ENCODE measurements around the gene NUDT16L1.

DNA sequence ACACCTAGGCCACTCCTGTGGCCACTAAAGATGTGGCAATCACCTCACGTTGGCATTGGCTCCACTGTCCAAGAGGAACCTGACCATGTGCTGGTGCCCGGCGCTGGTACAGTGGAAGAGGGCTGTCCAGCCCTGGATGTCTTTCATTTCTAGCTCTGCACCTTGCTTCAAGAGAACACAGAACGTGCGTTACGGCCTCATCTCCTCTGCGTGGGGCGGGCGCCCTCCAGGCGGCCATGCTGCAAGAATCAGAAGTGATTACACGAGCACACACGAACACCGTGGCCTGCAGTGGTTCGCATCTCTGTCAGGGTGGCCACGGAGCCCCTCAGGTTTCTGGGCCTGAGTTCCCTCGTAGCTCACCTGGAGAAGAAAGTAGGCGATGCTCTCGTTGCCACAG lies 33.3 kb downstream of the NUDT16L1 start:
- TF ChIP-seq, protein P1, sequence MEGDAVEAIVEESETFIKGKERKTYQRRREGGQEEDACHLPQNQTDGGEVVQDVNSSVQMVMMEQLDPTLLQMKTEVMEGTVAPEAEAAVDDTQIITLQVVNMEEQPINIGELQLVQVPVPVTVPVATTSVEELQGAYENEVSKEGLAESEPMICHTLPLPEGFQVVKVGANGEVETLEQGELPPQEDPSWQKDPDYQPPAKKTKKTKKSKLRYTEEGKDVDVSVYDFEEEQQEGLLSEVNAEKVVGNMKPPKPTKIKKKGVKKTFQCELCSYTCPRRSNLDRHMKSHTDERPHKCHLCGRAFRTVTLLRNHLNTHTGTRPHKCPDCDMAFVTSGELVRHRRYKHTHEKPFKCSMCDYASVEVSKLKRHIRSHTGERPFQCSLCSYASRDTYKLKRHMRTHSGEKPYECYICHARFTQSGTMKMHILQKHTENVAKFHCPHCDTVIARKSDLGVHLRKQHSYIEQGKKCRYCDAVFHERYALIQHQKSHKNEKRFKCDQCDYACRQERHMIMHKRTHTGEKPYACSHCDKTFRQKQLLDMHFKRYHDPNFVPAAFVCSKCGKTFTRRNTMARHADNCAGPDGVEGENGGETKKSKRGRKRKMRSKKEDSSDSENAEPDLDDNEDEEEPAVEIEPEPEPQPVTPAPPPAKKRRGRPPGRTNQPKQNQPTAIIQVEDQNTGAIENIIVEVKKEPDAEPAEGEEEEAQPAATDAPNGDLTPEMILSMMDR (IDR thresholded peaks at IDR 0.05): no peak
- no peak for TF ChIP-seq POLR2A (IDR thresholded peaks at IDR 0.05)
